H9 (cell line): Measurements from ENCODE around the gene IGLL1. TPM values are rescaled to one million over a fixed set of nuclear protein-coding genes. Genes with fewer than 3 reads are reported as not detected.

ENCODE experiments used
- DNase-seq: peaks from one replicate; pipeline ENCODE4 v3.0.0-alpha.2; 2017
- H2AFZ ChIP-seq: one replicate; pipeline ENCODE4 v1.6.1; 2013; ENCODE audit warnings: mild to moderate bottlenecking, low read length, control low read depth, moderate library complexity
- H2AK5ac ChIP-seq: 2 replicates; pipeline ENCODE4 v1.6.1; 2013; ENCODE audit warnings: low read length, control low read depth, mixed read lengths; ENCODE audit not compliant: insufficient read length
- H2BK120ac ChIP-seq: one replicate; pipeline ENCODE4 v1.6.1; 2013; ENCODE audit warnings: low read depth, mild to moderate bottlenecking, low read length, control low read depth, inconsistent platforms; ENCODE audit not compliant: poor library complexity, severe bottlenecking
- H2BK12ac ChIP-seq: 2 replicates; pipeline ENCODE4 v1.6.1; 2013; ENCODE audit warnings: low read length, control low read depth, mixed read lengths, low read depth; ENCODE audit not compliant: insufficient read length
- H2BK15ac ChIP-seq: 2 replicates; pipeline ENCODE4 v1.6.1; 2013; ENCODE audit warnings: low read depth, low read length, control low read depth
- H2BK20ac ChIP-seq: one replicate; pipeline ENCODE4 v1.6.1; 2013; ENCODE audit warnings: low read depth, mild to moderate bottlenecking, low read length, control low read depth, inconsistent platforms; ENCODE audit not compliant: poor library complexity, severe bottlenecking
- H2BK5ac ChIP-seq: 2 replicates; pipeline ENCODE4 v1.6.1; 2013; ENCODE audit warnings: low read length, control low read depth, mixed read lengths; ENCODE audit not compliant: insufficient read length
- H3K14ac ChIP-seq: 2 replicates; pipeline ENCODE4 v1.6.1; 2013; ENCODE audit warnings: low read length, control low read depth; ENCODE audit not compliant: insufficient read depth
- H3K18ac ChIP-seq: 2 replicates; pipeline ENCODE4 v1.6.1; 2013; ENCODE audit warnings: low read depth, mild to moderate bottlenecking, mixed read lengths, low read length, control low read depth; ENCODE audit not compliant: insufficient read length
- H3K23ac ChIP-seq: 2 replicates; pipeline ENCODE4 v1.6.1; 2013; ENCODE audit warnings: low read length, control low read depth, mixed read lengths, low read depth; ENCODE audit not compliant: insufficient read length
- H3K23me2 ChIP-seq: 2 replicates; pipeline ENCODE4 v1.6.1; 2013; ENCODE audit warnings: low read depth, mild to moderate bottlenecking, mixed read lengths, low read length, control low read depth; ENCODE audit not compliant: insufficient read length, poor library complexity, severe bottlenecking
- H3K27ac ChIP-seq: 2 replicates; pipeline ENCODE4 v1.5.1; 2013; ENCODE audit warnings: low read length, control low read depth, mixed read lengths, low read depth; ENCODE audit not compliant: insufficient read length
- H3K27me3 ChIP-seq: 2 replicates; pipeline ENCODE4 v1.6.1; 2013; ENCODE audit warnings: low read length, control low read depth, inconsistent platforms; ENCODE audit not compliant: insufficient read depth
- H3K4ac ChIP-seq: 2 replicates; pipeline ENCODE4 v1.6.1; 2013; ENCODE audit warnings: low read depth, mild to moderate bottlenecking, control low read depth, inconsistent platforms, low read length, moderate library complexity
- H3K4me1 ChIP-seq: 2 replicates; pipeline ENCODE4 v1.6.1; 2013; ENCODE audit warnings: low read length, control low read depth, inconsistent platforms; ENCODE audit not compliant: insufficient read depth
- H3K4me2 ChIP-seq: 2 replicates; pipeline ENCODE4 v1.6.1; 2013; ENCODE audit warnings: low read length, control low read depth, mixed read lengths; ENCODE audit not compliant: insufficient read length, insufficient read depth
- H3K56ac ChIP-seq: 2 replicates; pipeline ENCODE4 v1.6.1; 2013; ENCODE audit warnings: low read depth, mild to moderate bottlenecking, mixed read lengths, low read length, control low read depth; ENCODE audit not compliant: insufficient read length
- H3K79me1 ChIP-seq: 2 replicates; pipeline ENCODE4 v1.6.1; 2013; ENCODE audit warnings: low read depth, mild to moderate bottlenecking, moderate library complexity, low read length, control low read depth, inconsistent platforms; ENCODE audit not compliant: insufficient read depth, poor library complexity, severe bottlenecking
- H3K79me2 ChIP-seq: 2 replicates; pipeline ENCODE4 v1.6.1; 2013; ENCODE audit warnings: low read length, control low read depth, inconsistent platforms; ENCODE audit not compliant: insufficient read depth
- H3K9ac ChIP-seq: 2 replicates; pipeline ENCODE4 v1.6.1; 2013; ENCODE audit warnings: low read length, control low read depth, mixed read lengths; ENCODE audit not compliant: insufficient read length; ENCODE audit errors: extremely low read depth
- H3K9me3 ChIP-seq: one replicate; pipeline ENCODE4 v1.6.1; 2013; ENCODE audit warnings: low read depth, low read length, inconsistent platforms; ENCODE audit not compliant: control insufficient read depth
- H3T11ph ChIP-seq: one replicate; pipeline ENCODE4 v1.6.1; 2013; ENCODE audit warnings: mild to moderate bottlenecking, low read length, control low read depth, inconsistent platforms
- H4K20me1 ChIP-seq: one replicate; pipeline ENCODE4 v1.6.1; 2013; ENCODE audit not compliant: control insufficient read depth, insufficient read length, insufficient read depth
- H4K5ac ChIP-seq: 2 replicates; pipeline ENCODE4 v1.6.1; 2013; ENCODE audit warnings: low read depth, mild to moderate bottlenecking, mixed read lengths, low read length, control low read depth; ENCODE audit not compliant: insufficient read length
- H4K8ac ChIP-seq: replicated peaks from 2 replicates; pipeline ENCODE4 v1.6.1; 2013; ENCODE audit warnings: low read length, control low read depth, mixed read lengths, low read depth; ENCODE audit not compliant: insufficient read length
- H4K91ac ChIP-seq: 2 replicates; pipeline ENCODE4 v1.6.1; 2013; ENCODE audit warnings: low read depth, mild to moderate bottlenecking, moderate library complexity, mixed read lengths, low read length, control low read depth; ENCODE audit not compliant: insufficient read length
- H3K27ac Mint-ChIP-seq, 3 experiments: 2 replicates in 2 of 3; 3 replicates in 1 of 3; pipeline ENCODE4 v1.8.0; 2020 to 2021; ENCODE audit warnings: mixed read lengths in 3 of 3, mild to moderate bottlenecking in 1 of 3, moderate library complexity in 1 of 3
- H3K27me3 Mint-ChIP-seq: 2 replicates; pipeline ENCODE4 v1.8.0; 2021; ENCODE audit warnings: low read depth, mild to moderate bottlenecking, moderate library complexity, mixed read lengths
- H3K36me3 Mint-ChIP-seq, 3 experiments: 2 replicates in 2 of 3; 3 replicates in 1 of 3; pipeline ENCODE4 v1.8.0; 2020 to 2021; ENCODE audit warnings: low read depth in 3 of 3, mixed read lengths in 3 of 3; ENCODE audit not compliant: insufficient read depth in 1 of 3
- H3K4me1 Mint-ChIP-seq, 2 experiments: 2 replicates each; pipeline ENCODE4 v1.8.0; 2020; ENCODE audit warnings: mixed read lengths in 2 of 2
- H3K4me3 Mint-ChIP-seq, 2 experiments: 2 replicates in 1 of 2; 3 replicates in 1 of 2; pipeline ENCODE4 v1.8.0; 2020 to 2021; ENCODE audit warnings: mild to moderate bottlenecking in 2 of 2, mixed read lengths in 2 of 2, moderate library complexity in 1 of 2
- H3K9me3 Mint-ChIP-seq, 2 experiments: 2 replicates in 1 of 2; 3 replicates in 1 of 2; pipeline ENCODE4 v1.8.0; 2020; ENCODE audit warnings: mild to moderate bottlenecking in 2 of 2, mixed read lengths in 2 of 2, moderate library complexity in 1 of 2
- CTCF ChIP-seq: fragments of 200-600 bp; sonication (generic); conservative IDR thresholded peaks from 3 replicates; pipeline ENCODE4 v1.8.0; 2021; ENCODE audit warnings: antibody characterized with exemption, mild to moderate bottlenecking
- WGBS: extraction: QIAGEN DNeasy Blood & Tissue Kit; methylation state at CpG from one replicate; pipeline ENCODE4 v1.1.7; 2013; ENCODE audit warnings: missing lambda C conversion rate, low lambda C conversion rate, mixed read lengths; ENCODE audit not compliant: insufficient read length; ENCODE audit errors: extremely low coverage; 5-methylcytosine and 5-hydroxymethylcytosine counted together
- total RNA-seq: library from RNA; stranded (reverse); gene quantifications from 2 replicates; pipeline ENCODE4 v1.2.1, GENCODE V29; 2021

Gene IGLL1
- total RNA-seq, 1 experiment from 2014 or later = not detected

DNA sequence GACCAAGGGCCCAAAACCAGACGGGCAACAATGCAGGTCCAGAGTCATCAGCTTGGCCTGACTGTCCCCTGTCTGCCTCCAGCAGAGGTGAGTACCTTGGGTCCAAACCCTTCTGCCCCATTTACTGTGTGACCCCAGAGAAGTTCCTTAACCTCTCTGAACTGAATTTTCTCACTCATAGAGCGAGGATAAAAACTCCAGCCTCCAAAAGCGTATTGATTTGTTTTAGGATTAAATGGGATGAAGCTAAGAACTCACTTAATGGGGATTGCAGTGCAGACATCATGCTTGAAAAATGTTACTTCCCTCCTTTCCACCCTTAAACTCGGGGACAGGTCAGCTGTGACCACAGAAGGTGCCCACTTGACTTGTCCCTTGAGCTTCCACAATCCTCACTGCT is 22.6 kb downstream of the IGLL1 start:
- Histone ChIP-seq H3K56ac (no peak overlapping the region), H3K9ac (no peak overlapping the region), H2BK5ac (no peak overlapping the region), H2AFZ (no peak overlapping the region), H3K4me1 (no peaks in the 10 kb centered on the region), H3K79me2 (no peaks in the 10 kb centered on the region), H3K27me3 (no peaks in the 10 kb centered on the region; the same call in 1 of the 2 replicates), H3K9me3 (no peaks in the 10 kb centered on the region), H3K14ac (no peak overlapping the region), H3K4me2 (no peak overlapping the region), H3K23me2 (no peaks in the 10 kb centered on the region), H2BK15ac (no peak overlapping the region), H4K5ac (no peak overlapping the region), H3K27ac (no peak overlapping the region), H3K79me1 (no peaks in the 10 kb centered on the region), H4K91ac (no peak overlapping the region), H3K23ac (no peak overlapping the region), H2AK5ac (no peak overlapping the region), H2BK120ac (no peak overlapping the region), H3T11ph (no peak overlapping the region), H3K18ac (no peak overlapping the region), H2BK12ac (no peak overlapping the region), H2BK20ac (no peak overlapping the region), H3K4ac (no peak overlapping the region), H4K20me1 (no peaks in the 10 kb centered on the region), H4K8ac (no peak overlapping the region)
- no peak for DNase-seq
- Mint-ChIP-seq H3K36me3 (no peaks in the 10 kb centered on the region), H3K4me3 (no peak overlapping the region), H3K27ac (no peak overlapping the region), H3K9me3 (no peaks in the 10 kb centered on the region), H3K4me1 (peaks cover 0 to 14% of the 10 kb centered on the region in 2 experiments; a peak in 2 of 4 replicates), H3K27me3 (peaks cover 72% of the 10 kb centered on the region)
- WGBS = no CpG with 5 or more reads among the region's 4 CpGs
- no peak for TF ChIP-seq CTCF
